ENCODE results near the gene LRIG3.

- no peak for TF ChIP-seq CTCF (IDR thresholded peaks at IDR 0.05)
- no peak for TF ChIP-seq POLR2A (IDR thresholded peaks at IDR 0.05)
These were observed 72.3 kb downstream of the LRIG3 start for GRCh38 chr12:58847901-58848600.
